Activated effector memory CD4-positive, alpha-beta T cell treated with anti-CD3 and anti-CD28 coated beads, Interleukin-2, amount 50 U/mL, for 16 hours (primary cell): ENCODE data around the gene STK24.

Source experiments
- DNase-seq: peaks from one replicate; pipeline ENCODE4 v3.0.0-alpha.2; 2020

STK24 gene

DNA sequence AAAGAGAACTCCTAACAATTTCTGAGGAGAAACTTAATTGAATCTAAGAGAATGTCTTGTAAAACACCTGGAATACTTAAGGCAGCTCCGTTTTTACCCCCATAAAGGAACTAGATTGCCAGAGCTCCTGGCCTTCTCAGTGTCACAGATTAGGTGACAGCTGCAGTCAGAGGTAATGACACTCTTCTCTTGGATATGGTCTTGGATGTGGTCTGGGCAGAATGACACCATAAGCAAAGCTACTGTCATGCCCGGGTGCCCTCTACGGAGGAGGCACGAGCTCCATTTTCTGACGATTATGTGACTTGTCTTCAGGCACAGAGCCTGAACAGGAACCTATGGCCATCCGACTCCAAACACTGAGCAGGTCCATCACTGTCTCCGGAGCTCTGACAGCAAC is 46.7 kb downstream of the STK24 start:
- DNase-seq: peak; percentile 60

GRCh38 chr13:98529171-98529570 is 47.7 kb downstream of the STK24 start:
- DNase-seq: peak; percentile 59

- DNase-seq: no peak
Measured at GRCh38 chr13:98528663-98529064, 48.2 kb downstream of the STK24 start.

DNA sequence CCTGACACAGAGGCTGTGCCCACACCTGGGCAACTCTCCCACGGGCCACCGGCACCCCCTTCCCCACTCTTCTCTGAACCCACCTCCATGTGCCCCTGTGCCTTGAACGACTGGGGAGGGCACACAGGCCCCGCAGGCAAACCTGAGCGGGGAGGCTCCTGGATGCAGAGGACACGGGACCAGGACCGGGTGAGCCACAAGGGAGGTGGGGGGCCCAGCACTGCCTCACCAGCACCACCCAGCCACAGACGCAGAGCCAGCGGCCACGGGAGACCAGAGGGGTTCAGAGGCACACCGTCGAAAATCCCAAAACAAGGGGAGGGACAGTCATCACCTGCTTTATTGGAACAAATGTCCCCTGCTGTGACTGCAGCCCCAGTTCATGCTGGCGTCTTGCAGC is 49.4 kb downstream of the STK24 start:
- no peak for DNase-seq

GRCh38 chr13:98526182-98526512 is 50.8 kb downstream of the STK24 start:
- no peak for DNase-seq

GRCh38 chr13:98525456-98526181 is 51.3 kb downstream of the STK24 start:
- no peak for DNase-seq

DNA sequence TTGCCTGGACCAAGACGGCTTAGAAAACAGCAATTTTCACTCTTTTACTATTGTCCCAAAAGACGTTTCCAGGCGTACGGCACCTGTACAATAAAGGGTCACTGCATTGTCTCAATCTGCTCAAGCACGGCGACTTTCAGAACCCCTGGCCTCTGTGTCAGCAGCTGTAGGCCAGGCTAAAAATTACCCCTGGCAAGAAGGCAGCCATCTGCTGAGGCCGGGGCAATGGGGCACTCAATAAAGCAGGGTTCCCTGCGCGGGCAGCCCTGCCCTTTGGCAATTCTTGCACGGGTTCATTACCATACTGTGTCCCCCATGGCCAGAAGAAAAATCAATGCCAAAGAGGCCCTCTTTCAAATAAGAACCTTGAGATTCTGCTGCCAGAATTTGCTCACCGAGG is 52.1 kb downstream of the STK24 start:
- no peak for DNase-seq

- DNase-seq: no peak
Measured at GRCh38 chr13:98524391-98524790, 52.5 kb downstream of the STK24 start.

DNA sequence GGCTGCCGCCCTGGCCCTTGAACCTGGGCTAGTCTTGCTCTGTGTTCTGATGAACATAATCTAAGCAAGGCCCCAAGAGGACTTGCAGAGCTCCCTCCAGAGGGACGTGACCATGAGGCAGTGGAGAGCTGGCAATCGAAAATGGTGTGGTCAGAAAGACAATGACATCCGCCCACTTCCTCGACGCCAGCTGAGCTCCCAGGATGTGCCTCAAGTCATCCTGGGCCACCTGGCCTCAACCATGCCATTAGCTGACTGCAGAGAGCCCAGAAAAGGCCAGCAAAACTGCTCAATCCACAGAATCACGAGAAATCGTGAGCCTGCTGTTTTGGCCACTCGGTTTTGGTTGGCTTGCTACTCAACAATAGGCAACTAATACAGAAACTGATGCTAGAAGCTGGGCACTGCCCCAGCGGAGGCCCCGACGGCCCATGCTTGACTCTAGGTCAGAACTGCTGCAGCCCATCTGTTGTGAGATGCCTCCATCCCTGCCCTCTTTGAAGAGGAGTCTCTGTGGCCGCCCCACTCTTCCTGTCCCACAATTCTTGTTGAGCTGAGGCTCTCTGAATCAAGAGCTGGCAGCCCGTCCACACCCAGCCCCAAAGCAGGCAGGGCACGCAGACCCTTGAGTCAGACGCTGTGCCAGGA is 53.3 kb downstream of the STK24 start:
- DNase-seq: no peak

DNA sequence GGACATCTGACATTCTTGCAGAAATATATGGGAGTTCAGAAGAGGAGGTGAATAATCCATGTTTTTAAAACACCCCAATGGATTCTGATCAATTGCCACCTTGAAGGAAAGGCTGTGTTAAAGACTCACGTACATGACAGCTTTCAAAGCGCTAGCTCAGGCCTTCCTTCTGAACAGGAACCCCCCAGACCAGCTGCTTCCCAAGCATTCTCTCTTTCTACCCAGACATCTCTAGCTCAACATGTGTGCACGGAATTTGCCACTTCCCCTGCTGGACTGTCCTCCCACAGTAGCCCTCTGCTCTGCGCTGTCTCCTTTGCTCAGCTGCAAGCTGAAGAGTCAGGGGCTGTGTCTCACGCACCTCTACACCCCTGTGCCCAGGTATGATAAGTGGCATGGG is 54.5 kb downstream of the STK24 start:
- DNase-seq: no peak

GRCh38 chr13:98521461-98522247 is 55.3 kb downstream of the STK24 start:
- no peak for DNase-seq

DNA sequence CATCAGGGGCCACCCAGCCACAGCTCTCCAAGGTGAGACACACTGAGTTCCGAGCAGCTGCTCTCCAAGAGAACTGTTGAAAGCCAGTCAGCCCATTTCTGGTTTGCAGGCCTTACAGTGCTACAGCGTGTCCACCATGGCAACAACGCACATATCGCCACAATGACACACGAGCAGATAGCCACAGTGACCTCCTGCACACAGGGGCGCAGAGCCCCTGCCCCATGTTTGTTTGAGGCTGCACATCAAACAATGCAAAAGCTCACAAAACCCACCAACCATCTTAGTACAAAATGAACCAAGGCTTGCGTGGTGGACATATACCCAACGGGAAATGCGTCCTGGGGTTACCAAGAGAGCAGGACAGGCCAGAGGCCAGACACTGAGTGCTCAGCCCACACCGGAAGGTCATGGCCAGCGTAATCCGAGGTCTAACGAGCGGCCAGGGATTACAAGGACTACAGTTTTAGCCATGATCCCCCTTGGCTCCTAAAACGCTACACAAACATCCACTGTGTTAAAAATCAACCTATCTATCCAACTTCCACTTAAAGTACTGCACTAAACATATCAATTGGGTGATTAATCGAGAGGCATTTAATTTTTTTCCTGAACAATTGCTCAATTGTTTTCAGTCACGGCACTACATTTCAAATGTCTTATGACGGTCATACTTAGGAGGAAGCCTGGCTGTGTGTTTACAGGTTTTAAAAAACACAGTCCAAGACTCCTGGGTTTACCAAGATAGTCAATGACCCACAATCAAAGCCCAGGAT is 56.0 kb downstream of the STK24 start:
- DNase-seq: no peak

DNA sequence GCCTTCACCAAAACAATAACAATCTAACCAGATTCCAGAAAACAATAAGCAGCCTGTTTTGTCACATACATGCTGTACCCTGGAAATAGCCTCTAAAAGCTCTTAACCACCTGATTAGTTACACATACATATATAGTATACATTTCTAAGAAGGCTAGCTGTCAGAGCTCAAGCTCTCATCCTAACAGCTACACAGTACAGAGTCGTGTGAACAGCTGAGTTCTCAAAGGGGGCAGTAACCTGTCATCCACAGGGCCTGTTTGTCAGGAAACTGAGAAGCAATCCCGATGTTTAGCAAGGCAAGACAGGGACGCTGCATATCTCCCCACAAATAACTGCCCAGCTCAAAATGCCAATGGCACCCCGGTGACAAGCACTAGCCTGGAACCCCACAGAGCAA is 56.9 kb downstream of the STK24 start:
- DNase-seq: no peak

- peak; percentile 81 for DNase-seq
Measured at GRCh38 chr13:98517576-98518310, 59.2 kb downstream of the STK24 start.

DNA sequence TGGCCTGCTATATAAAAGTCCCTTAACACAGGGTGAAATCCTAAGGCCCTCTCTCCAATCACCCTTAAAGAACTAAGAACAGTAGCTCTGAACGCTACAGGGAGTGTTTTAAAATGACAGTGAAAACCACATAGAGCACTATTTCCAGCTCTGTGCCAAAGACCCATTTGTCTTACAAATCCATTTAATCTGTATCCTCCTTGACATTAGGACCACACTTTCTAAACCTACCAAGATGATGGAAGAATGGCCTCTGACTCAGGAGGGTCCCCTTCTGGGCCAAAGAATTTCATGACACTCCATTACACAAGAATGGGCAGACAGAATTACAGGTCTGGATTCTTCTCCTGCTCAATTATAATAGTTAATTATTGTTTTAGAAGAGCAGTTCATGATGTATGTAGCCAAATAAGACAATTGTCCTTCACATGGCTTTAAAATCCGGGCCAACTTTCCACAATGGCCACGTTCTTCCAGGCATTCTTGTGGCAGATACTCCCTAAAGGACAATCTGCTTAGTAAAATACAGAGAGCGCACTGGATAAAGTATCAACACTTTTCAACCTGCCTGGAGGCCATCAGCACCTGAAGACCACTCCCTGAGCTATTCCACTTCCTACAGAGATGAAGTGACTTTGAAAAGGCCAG is 61.0 kb downstream of the STK24 start:
- no peak for DNase-seq

GRCh38 chr13:98514288-98514687 is 62.6 kb downstream of the STK24 start:
- DNase-seq: no peak

DNA sequence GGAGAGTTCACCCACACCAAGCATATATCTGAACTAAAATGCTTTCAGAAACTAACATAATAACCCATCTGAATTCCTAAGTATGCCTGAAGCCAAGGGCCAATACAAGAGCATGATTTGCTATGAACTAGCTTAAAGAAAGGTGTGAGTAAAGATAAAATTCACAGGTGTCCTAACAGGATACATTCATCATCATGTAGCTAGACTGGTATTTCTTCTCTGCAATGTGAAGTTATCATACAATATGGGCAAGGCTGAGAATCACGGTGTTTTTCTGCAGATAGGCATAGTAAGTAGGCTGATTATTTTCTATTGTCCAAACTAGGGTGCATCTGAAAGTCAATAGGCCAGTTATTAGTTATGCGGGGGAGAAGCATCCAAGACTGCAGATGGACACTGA is 63.1 kb downstream of the STK24 start:
- DNase-seq: no peak

- no peak for DNase-seq
Measured at GRCh38 chr13:98512774-98513665, 63.9 kb downstream of the STK24 start.

DNA sequence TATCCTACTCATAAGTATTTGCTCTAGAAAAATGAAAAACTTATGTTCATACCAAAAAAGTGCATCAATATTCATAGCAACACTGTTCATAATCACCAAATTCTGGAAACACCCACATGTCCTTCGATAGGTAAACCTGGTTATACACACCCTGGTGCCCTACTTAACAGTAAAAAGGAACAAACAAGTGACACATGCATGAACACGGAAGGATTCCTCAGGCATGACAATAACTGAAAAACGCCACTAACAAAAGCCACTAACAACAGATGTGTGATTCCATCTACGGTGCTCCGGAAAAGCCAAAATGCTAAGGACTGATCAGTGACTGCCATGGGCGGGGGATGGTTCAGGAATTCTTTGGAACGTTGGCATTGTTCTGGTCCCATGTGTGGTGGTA is 65.5 kb downstream of the STK24 start:
- DNase-seq: no peak

DNA sequence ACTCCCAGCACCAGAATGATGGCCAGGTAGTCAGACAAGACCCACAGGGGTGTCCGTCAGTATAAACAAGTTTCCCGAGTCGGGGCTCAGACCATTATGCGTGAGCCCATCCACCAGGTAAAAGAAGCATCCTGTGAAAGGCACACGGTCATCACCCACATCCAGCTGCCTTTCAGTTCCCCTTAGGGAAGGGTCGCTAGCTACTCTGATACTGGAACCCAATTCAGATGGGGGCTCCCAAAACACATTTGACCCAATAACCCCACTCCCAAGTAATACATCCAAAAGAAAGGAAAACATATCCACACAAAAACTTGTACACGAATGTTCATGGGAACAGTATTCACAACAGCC is 66.8 kb downstream of the STK24 start:
- no peak for DNase-seq
